GM18870 (cell line): ENCODE results near the gene FANCF.

Source experiments
- ATAC-seq: cut with Tn5 transposase; IDR thresholded peaks from one replicate; pipeline ENCODE4 v1.9.1; 2021; ENCODE audit warnings: moderate library complexity; ENCODE audit not compliant: unreplicated experiment

FANCF gene

GRCh38 chr11:22626573-22627239 lies 1.1 kb upstream of the FANCF start:
- no peak for ATAC-seq

- ATAC-seq = peak; percentile 31
These were observed 728 bp downstream of the FANCF start for GRCh38 chr11:22624742-22625447.

GRCh38 chr11:22617868-22618267 lies 7.8 kb downstream of the FANCF start:
- ATAC-seq = no peak

- ATAC-seq = no peak
These were observed 21.7 kb downstream of the FANCF start for GRCh38 chr11:22603933-22604332.

- no peak for ATAC-seq
These were observed 23.1 kb downstream of the FANCF start for GRCh38 chr11:22602504-22602903.

- no peak for ATAC-seq
These were observed 26.2 kb downstream of the FANCF start for GRCh38 chr11:22599458-22599857.

GRCh38 chr11:22597062-22597461 lies 28.6 kb downstream of the FANCF start:
- no peak for ATAC-seq

- no peak for ATAC-seq
These were observed 40.6 kb downstream of the FANCF start for GRCh38 chr11:22584976-22585375.

- ATAC-seq = no peak
These were observed 41.6 kb downstream of the FANCF start for GRCh38 chr11:22583963-22584492.

- ATAC-seq = no peak
These were observed 43.5 kb downstream of the FANCF start for GRCh38 chr11:22582151-22582410.

GRCh38 chr11:22581354-22582150 lies 44.1 kb downstream of the FANCF start:
- ATAC-seq = no peak

GRCh38 chr11:22577854-22578253 lies 47.8 kb downstream of the FANCF start:
- ATAC-seq = no peak
